Middle frontal gyrus (tissue), 1 donor: ENCODE results near the gene FAM181A.

Experiments used
- DNase-seq: peaks from one replicate; pipeline ENCODE4 v3.0.0-alpha.2; 2015; ENCODE audit warnings: low spot score; ENCODE audit errors: extremely low spot score

The FAM181A gene

GRCh38 chr14:93947282-93947681, 20.1 kb downstream of the FAM181A start:
- DNase-seq: no peak

- no peak for DNase-seq
Observed at GRCh38 chr14:93949511-93950075, 22.4 kb downstream of the FAM181A start.

DNA sequence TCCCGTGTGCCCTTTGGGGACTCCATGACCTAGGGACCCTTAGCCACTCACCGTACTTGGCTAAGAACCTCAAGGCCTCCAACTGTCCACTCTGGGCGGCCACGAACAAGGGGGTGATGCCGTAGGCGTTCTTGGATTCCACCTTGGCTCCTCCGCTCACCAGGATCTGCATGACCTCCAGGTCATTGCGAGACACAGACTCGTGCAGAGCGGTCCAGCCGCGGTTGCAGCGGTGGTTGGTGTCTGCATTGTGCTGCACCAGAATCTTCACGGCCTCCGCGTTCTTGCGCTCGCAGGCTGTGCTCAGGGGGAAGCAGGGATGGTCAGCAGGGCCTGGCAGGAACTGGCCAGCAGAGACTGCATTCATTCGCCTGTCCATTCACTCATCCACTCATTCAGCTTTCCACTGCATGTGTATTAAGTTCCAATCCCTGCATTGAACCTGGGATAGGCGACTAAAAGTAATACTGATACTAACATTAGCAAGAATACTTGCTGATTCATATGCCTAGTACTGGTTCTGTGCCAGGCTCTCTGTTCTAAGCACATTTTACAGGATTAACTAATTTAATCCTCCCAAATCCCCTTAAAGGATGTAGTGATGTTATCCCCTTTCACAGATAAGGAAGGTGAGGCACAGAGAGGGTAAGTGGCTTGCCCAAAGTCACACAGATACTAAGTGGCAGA, 23.9 kb downstream of the FAM181A start:
- DNase-seq: no peak

- DNase-seq: no peak
Observed at GRCh38 chr14:93951635-93952540, 24.7 kb downstream of the FAM181A start.

GRCh38 chr14:93952829-93953228, 25.7 kb downstream of the FAM181A start:
- no peak for DNase-seq

DNA sequence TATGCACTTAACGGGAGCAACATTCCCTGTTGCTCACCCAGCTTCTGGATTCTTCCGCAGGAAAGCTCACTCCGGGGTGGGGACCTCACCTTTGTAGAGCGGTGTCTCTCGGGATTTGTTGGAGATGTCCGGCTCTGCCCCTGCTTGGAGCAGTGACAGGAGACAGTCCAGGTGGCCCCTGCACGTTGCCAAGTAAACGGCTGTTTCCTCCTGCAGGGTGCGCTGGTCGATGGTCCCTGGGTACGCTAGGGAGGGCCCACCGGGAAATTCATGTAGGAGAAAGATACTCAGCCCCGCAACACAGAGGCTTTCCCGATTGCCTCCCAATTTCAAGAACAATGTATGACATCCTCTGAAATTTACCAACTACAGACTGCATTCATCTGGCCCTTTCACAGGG, 26.1 kb downstream of the FAM181A start:
- DNase-seq: no peak

- DNase-seq: no peak
Observed at GRCh38 chr14:93953739-93954515, 26.8 kb downstream of the FAM181A start.

- no peak for DNase-seq
Observed at GRCh38 chr14:93954516-93954830, 27.3 kb downstream of the FAM181A start.

DNA sequence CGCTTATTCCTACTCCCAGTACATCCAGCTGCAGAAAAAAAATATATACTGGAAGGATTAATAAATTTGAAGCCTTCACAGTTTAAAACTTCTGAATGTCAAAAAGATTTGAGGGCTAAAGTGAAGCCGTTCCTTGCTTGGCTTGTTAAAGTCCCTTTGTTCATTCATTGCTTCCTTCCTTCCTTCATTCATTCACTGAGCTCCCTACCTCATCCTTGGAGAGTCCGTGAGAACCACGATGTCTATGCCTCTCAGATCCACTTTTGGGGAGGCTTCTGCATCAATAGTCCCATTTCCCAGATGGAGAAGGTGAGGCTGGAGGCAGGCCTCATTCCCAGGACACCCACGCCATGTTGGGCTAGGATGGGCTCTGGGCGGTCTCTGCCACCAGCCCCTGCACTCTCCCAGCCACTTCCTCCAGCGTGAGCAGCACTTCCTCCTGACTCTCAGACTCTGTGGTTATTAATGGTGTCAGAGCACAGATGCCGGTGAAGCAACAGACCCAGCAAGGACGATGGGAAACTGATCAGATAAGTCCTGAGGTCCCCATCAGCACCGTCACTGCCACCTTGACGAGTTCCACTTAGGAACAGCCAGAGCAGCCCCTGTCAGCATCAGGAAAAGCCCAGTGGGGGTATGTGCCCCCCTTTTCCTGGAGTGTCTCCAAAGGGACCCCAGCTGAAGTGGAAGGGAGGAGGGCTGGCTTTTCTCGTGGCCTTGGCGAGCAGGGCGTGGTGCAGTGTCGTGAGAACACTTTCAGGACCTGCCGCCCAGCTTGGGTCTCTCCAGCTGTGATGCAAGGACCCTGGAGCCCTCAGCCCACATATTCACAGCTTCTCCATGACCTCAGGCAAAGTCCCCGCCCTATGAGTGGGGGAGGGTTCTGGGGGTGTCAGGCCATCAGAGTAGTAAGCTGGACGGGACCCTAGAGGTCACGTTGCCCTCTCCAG, 28.0 kb downstream of the FAM181A start:
- no peak for DNase-seq

DNA sequence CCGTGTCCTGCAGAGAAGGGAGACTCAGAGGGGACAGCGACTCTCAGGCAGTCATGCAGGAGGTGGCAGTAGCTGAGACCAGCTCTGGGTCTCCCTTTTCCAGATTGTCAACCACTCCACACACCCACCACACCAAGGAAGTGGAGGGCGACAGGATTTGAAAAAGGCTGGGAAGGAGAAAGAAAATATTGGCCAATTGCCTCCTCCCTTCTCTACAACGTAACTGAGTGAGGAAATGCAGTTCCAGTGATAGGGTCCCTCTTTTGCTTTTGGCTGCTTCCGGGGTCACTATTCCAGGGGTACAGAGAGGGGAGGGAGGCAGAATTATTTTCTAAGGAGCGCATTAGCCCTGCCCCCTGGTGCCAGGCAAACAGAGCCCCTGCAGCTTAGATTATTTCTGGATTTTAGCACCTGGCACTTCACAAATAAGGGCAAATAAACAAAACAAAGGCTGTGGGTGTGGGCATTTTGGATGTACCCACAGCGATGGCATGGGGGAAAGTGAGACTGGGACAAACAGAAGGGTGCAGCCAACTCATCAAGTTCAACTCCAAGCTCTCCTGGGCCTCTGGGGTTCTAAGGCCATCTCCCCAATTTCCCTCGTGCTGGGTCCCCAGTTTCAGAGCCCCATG, 28.8 kb downstream of the FAM181A start:
- no peak for DNase-seq

DNA sequence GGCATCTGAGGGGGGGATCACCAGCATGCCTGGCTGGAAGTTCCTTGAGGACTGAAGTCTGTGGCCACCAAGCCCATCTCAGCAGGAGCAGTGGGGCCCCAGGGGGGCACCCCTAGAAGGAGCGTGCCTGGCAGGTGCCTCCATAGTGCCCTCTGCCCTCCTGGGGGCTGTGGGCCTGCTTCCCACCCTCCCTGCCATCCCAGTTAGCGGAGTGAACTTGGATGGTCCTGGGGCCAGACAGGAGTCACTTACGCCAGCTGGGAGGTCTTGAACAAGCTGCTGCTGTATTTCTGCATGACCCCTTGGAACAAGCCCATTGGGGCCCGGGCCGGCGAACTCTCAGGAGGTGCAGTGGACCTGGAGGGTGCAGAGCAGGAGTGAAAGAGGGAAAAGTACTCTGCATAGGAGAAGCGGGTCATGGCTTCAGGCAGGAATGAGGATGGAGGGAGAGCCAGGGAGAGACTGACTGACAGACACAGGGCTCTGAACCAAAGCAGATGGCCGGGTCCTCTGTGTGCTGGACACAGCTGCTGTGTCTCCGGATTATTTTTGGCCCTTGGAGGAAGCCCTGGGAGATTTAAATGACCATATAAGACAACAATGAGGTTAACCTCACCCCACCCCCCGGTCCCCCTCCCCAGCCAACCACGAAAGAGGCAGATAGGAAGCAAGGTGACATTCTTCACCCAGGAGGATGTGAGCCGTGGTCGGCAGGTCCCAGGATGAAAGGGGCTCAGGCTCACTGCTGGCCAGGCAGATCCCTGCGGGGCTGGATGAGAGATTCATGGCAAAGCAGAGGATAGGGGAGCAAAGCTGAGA, 29.6 kb downstream of the FAM181A start:
- DNase-seq: no peak

- no peak for DNase-seq
Observed at GRCh38 chr14:93957333-93957710, 30.2 kb downstream of the FAM181A start.

DNA sequence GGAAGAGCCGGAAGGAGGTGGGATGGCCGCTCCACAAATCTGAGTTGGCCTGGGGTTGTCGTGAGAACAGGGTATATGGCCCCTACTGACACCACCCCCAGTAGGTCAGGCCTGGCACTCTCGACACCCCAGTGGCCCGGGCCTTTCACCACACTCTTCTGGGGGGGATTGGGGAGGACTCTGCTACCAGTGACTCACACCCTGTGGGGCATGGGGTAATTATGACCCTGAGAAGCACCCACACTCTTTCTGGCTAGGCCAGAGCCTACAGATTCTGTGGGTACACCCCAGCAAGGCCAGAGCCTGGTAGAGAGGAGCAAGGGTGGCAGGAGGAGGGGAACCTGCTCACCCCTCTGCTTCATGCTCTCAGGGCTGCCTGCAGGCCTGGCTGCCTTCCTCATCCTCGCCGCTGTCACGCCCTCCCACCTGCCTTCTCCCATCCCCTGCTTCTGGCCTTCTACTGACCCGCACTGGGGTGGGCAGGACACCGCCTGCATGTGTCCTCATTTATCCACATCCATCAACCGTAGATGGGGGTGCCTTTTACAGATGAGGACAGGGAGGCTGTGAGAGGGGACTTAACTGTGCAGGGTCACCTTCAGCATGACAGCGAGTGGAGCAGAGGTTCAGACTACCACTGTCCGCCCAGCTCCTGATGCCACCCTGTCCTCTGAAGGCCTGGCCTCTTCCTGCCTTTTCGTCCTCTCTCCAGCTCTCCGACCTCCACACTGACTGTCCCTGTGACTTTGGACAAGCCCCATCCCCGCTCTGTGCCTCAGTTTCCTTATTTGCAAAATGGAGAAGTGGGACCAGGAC, 30.8 kb downstream of the FAM181A start:
- DNase-seq: no peak

DNA sequence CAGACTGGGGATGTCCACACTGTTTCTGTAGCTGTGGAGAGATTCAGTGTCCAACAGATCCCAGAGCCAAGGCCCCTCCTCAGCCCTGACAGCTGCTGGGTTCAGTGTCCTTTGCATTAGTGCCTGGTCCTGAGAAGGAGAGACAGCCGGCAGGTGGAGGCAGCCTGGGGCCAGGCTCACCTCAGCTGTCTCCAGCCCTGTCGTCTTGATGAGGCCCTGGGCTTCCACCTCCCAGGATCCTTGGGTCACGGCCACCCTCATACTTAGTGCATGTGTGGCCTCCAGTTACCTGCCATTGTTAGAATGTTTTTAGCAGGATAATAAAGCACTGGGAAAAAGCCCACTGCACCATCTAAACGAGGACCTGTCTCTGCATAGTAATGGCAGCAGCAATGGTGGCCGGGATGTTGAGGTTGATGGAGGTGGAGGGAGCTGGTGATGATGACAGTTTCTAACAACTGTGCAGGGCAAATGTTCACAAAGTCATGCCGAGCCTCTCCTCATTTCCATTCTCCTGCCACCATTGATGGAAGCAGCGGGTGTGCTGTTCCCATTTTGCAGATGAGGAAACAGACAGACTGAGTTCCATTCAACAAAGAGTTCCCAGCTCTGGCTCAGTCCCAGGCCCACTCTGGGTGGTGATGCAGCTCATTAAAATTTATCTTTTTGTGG, 31.6 kb downstream of the FAM181A start:
- no peak for DNase-seq

DNA sequence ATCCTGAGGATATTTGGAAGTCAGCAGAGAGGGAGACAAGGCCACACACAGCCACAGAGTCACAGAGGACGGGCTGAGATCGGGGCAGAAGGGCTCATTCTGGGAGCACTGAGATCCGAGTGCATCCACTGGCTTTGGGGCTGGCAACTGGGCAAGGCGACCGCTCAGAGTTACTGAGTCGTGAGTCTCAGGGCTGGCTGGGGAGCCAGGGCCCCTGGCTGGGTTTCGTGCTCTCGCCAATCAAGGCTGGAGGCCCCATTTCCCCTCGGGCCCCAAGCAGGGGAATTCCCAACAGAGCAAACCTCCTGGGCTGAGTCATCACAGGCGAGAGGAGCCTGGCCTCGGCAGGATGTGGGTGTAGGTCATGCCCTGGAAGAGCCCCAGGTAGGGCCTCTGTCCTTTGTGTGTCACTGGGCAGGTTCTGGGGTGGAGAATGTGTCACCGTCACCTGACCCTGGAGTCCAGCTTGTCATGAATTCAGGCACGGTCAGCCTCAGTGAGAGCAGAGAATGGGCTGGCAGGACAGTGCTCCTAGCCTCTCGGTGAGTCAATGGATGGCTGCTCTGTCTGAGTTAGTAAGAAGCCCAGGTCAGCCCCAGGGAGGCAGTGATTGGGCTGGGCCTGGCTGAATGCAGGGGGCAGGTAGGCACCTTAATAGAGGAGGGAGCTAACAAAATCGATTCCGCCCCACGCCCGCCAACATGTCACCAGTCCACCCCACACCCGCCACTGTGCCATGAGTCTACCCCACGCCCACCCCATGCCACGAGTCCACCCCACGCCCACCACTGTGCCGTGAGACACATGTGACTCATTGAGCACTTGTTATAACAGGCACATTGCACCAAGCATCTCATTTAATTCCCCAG, 32.3 kb downstream of the FAM181A start:
- DNase-seq: no peak

DNA sequence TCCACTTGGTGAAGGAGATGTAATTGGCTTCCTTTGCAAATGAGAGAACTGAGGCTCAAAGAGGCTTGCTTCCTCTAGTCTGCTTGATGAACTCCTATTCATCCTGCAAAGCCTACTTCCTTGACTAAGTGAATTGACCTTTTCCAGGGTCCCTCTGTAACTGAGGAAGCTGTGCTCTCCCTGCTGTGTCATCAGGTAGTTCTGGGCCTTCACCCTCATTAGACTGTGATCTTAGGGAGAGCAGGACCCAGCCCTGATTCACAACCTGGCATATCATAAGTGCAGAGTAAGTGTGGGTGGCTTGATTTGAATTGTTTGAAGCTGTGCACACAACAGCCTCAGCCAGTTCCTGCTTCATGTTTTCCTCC, 32.9 kb downstream of the FAM181A start:
- DNase-seq: no peak
